ENCODE data around the gene JUN. TPM values are rescaled to one million over a fixed set of nuclear protein-coding genes. Genes with fewer than 3 reads are reported as not detected.

The JUN gene
- total RNA-seq, 1 experiment from 2014 or later, result 14.2 TPM

DNA sequence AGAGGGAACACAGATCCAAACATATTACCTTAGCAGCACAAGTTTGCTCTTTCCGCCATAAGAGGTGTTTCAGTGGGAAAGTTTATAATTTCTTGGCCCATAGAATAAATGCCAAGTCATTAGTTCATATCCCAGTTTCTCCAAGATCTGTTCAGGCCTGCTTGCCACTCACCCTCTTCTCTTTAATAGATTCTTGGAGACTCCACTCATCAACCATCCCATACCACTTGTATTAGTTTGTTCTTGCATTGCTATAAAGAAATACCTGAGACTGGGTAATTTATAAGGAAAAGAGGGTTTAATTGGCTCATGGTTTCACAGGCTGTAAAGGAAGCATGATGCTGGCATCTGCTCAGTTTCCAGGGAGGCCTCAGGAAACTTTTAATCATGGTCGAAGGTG, 49.2 kb downstream of the JUN start:
- Histone ChIP-seq H4K91ac (ENCODE audit: insufficient read length, low read depth, low read length) (no peak overlapping the region), H3K4me1 (ENCODE audit: insufficient read depth, low read length) (0 out of 2 replicates have a peak, but pooled peaks cover 2% of the 10 kb centered on the region), H2BK12ac (ENCODE audit: insufficient read length, low read depth, low read length) (no peak overlapping the region), H3K14ac (ENCODE audit: insufficient read depth, low read length) (no peak overlapping the region), H3K56ac (ENCODE audit: insufficient read length, low read depth, low read length) (no peak overlapping the region), H3K27ac (ENCODE audit: insufficient read length, low read depth, low read length) (no peak overlapping the region), H3K79me1 (ENCODE audit: insufficient read depth, low read depth, low read length, poor library complexity, severe bottlenecking) (no peaks in the 10 kb centered on the region), H3K79me2 (ENCODE audit: insufficient read depth, low read length) (no peaks in the 10 kb centered on the region), H3K9ac (ENCODE audit: extremely low read depth, insufficient read length, low read length) (no peak overlapping the region), H2BK120ac (ENCODE audit: low read depth, low read length, poor library complexity, severe bottlenecking) (no peak overlapping the region), H4K8ac (replicated peaks; ENCODE audit: insufficient read length, low read depth, low read length) (no peak overlapping the region), H2AK5ac (ENCODE audit: insufficient read length, low read length) (no peak overlapping the region), H3K4ac (ENCODE audit: low read depth, low read length) (no peak overlapping the region), H2AFZ (ENCODE audit: low read length) (no peak overlapping the region), H3T11ph (ENCODE audit: low read length) (no peak overlapping the region), H3K23me2 (ENCODE audit: insufficient read length, low read depth, low read length, poor library complexity, severe bottlenecking) (no peaks in the 10 kb centered on the region), H3K9me3 (ENCODE audit: control insufficient read depth, low read depth, low read length) (no peaks in the 10 kb centered on the region), H2BK15ac (ENCODE audit: low read depth, low read length) (no peak overlapping the region), H3K23ac (ENCODE audit: insufficient read length, low read depth, low read length) (no peak overlapping the region), H2BK20ac (ENCODE audit: low read depth, low read length, poor library complexity, severe bottlenecking) (no peak overlapping the region), H4K20me1 (ENCODE audit: control insufficient read depth, insufficient read depth, insufficient read length) (no peaks in the 10 kb centered on the region), H3K18ac (ENCODE audit: insufficient read length, low read depth, low read length) (no peak overlapping the region), H4K5ac (ENCODE audit: insufficient read length, low read depth, low read length) (no peak overlapping the region), H3K4me2 (ENCODE audit: insufficient read depth, insufficient read length, low read length) (no peak overlapping the region), H3K27me3 (ENCODE audit: insufficient read depth, low read length) (no peaks in the 10 kb centered on the region), H2BK5ac (ENCODE audit: insufficient read length, low read length) (no peak overlapping the region)
- TF ChIP-seq, protein P1, sequence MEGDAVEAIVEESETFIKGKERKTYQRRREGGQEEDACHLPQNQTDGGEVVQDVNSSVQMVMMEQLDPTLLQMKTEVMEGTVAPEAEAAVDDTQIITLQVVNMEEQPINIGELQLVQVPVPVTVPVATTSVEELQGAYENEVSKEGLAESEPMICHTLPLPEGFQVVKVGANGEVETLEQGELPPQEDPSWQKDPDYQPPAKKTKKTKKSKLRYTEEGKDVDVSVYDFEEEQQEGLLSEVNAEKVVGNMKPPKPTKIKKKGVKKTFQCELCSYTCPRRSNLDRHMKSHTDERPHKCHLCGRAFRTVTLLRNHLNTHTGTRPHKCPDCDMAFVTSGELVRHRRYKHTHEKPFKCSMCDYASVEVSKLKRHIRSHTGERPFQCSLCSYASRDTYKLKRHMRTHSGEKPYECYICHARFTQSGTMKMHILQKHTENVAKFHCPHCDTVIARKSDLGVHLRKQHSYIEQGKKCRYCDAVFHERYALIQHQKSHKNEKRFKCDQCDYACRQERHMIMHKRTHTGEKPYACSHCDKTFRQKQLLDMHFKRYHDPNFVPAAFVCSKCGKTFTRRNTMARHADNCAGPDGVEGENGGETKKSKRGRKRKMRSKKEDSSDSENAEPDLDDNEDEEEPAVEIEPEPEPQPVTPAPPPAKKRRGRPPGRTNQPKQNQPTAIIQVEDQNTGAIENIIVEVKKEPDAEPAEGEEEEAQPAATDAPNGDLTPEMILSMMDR (conservative IDR thresholded peaks at IDR 0.05), result no peak
- no peak for DNase-seq
- Mint-ChIP-seq H3K36me3 (ENCODE audit: insufficient read depth in 1 of 3, low read depth in 3 of 3) (no peaks in the 10 kb centered on the region), H3K4me1 (no peaks in the 10 kb centered on the region), H3K27me3 (ENCODE audit: low read depth) (no peaks in the 10 kb centered on the region; the same call in 1 of the 2 replicates), H3K4me3 (no peak overlapping the region), H3K27ac (no peak overlapping the region), H3K9me3 (peaks cover 0 to 4% of the 10 kb centered on the region in 2 experiments; a peak in 3 of 5 replicates)
- no CpG with 5 or more reads among the region's 2 CpGs for WGBS (ENCODE audit: extremely low coverage, insufficient read length, low lambda C conversion rate)

Data from H9 (cell line).